H1 (cell line): ENCODE measurements around the gene GRID1. TPM values are rescaled to one million over a fixed set of nuclear protein-coding genes. Genes with fewer than 3 reads are reported as not detected.

Experiments used
- CTCF ChIA-PET: fragments of 300-600 bp; sonication (Branson Sonifier 250); formaldehyde crosslinking; loops from one replicate; lab custom pipeline; 2021; ENCODE audit not compliant: partially characterized antibody; lab: Charles Lee
- POLR2A ChIA-PET: fragments of 300-600 bp; sonication (Branson Sonifier 250); formaldehyde crosslinking; loops from one replicate; lab custom pipeline; 2021; ENCODE audit warnings: inconsistent platforms; ENCODE audit not compliant: partially characterized antibody; lab: Charles Lee
- DNase-seq, 2 experiments: peaks; one replicate each; pipeline versions ENCODE4 v3.0.0 to v3.0.0-alpha.2; 2010 to 2022; ENCODE audit warnings: low spot score in 2 of 2, low read depth in 1 of 2, mixed read lengths in 1 of 2
- FAIRE-seq: peaks from 2 replicates; lab custom pipeline; 2011; peaks lifted over from hg19 to GRCh38; lab: Jason Lieb, UNC
- H2AFZ ChIP-seq: 2 replicates; pipeline ENCODE4 v1.8.1; 2012; ENCODE audit warnings: low read length, inconsistent platforms
- H2AK5ac ChIP-seq: 2 replicates; pipeline ENCODE4 v1.6.1; 2013; ENCODE audit warnings: low read depth, low read length
- H2BK120ac ChIP-seq: replicated peaks from 2 replicates; pipeline ENCODE3; 2013; ENCODE audit warnings: low read depth, low read length, inconsistent platforms
- H2BK12ac ChIP-seq: 2 replicates; pipeline ENCODE4 v1.6.1; 2013; ENCODE audit warnings: low read depth, low read length
- H2BK15ac ChIP-seq: 2 replicates; pipeline ENCODE4 v1.6.1; 2013; ENCODE audit warnings: low read length
- H2BK20ac ChIP-seq: 2 replicates; pipeline ENCODE4 v1.6.1; 2013; ENCODE audit warnings: low read length
- H2BK5ac ChIP-seq: 2 replicates; pipeline ENCODE4 v1.6.1; 2013; ENCODE audit warnings: low read depth, low read length
- H3K14ac ChIP-seq: 2 replicates; pipeline ENCODE4 v1.6.1; 2013; ENCODE audit warnings: inconsistent platforms; ENCODE audit not compliant: insufficient read length
- H3K18ac ChIP-seq: 2 replicates; pipeline ENCODE4 v1.6.1; 2013; ENCODE audit warnings: low read length; ENCODE audit errors: extremely low read depth
- H3K23ac ChIP-seq: 2 replicates; pipeline ENCODE4 v1.6.1; 2013; ENCODE audit warnings: inconsistent platforms; ENCODE audit not compliant: insufficient read length
- H3K23me2 ChIP-seq: 2 replicates; pipeline ENCODE4 v1.6.1; 2013; ENCODE audit warnings: low read depth, low read length
- H3K27ac ChIP-seq: 2 replicates; pipeline ENCODE4 v1.6.1; 2011; ENCODE audit warnings: low read depth, low read length, inconsistent platforms
- H3K27me3 ChIP-seq, 4 experiments: replicated peaks in 1 of 4; 1 replicate in 1 of 4; 2 replicates in 3 of 4; pipeline versions ENCODE4 v1.6.1 to v1.8.1; 2011 to 2013; ENCODE audit warnings: low read length in 3 of 4, mild to moderate bottlenecking in 3 of 4, inconsistent platforms in 2 of 4, mixed read lengths in 2 of 4, moderate library complexity in 1 of 4; ENCODE audit not compliant: control insufficient read depth in 3 of 4, insufficient read depth in 3 of 4; ENCODE audit errors: extremely low read depth in 1 of 4
- H3K36me3 ChIP-seq, 4 experiments: 2 replicates each; pipeline versions ENCODE4 v1.6.1 to v1.8.1; 2011 to 2013; ENCODE audit warnings: mild to moderate bottlenecking in 4 of 4, low read length in 3 of 4, moderate library complexity in 2 of 4, control low read depth in 1 of 4, inconsistent platforms in 1 of 4; ENCODE audit not compliant: insufficient read depth in 4 of 4, control insufficient read depth in 2 of 4
- H3K4ac ChIP-seq: replicated peaks from 2 replicates; pipeline ENCODE3; 2013; ENCODE audit warnings: low read length, low read depth, mixed read lengths, inconsistent platforms; ENCODE audit not compliant: insufficient read length
- H3K4me1 ChIP-seq, 4 experiments: replicated peaks in 1 of 4; 1 replicate in 1 of 4; 2 replicates in 3 of 4; pipeline versions ENCODE4 v1.6.1 to v1.8.1; 2011 to 2013; ENCODE audit warnings: low read length in 3 of 4, inconsistent platforms in 2 of 4, mixed read lengths in 1 of 4; ENCODE audit not compliant: insufficient read depth in 4 of 4, control insufficient read depth in 3 of 4
- H3K4me2 ChIP-seq, 2 experiments: 2 replicates each; pipeline versions ENCODE4 v1.6.1 to v1.8.1; 2011 to 2013; ENCODE audit warnings: low read depth in 2 of 2, low read length in 2 of 2, control low read depth in 1 of 2, inconsistent platforms in 1 of 2, mild to moderate bottlenecking in 1 of 2; ENCODE audit not compliant: insufficient read depth in 1 of 2
- H3K4me3 ChIP-seq, 4 experiments: fragments of 200-600, 300-600 bp in 1 of 4; sonication (generic), shearing (Covaris generic), sonication (Bioruptor Twin) in 1 of 4; 2 replicates each; pipeline versions ENCODE4 v1.5.1 to v1.8.1; 2011 to 2016; ENCODE audit warnings: low read length in 4 of 4, low read depth in 3 of 4, control low read depth in 2 of 4, inconsistent platforms in 2 of 4, mild to moderate bottlenecking in 2 of 4, mixed read lengths in 1 of 4, moderate library complexity in 1 of 4; ENCODE audit not compliant: insufficient read depth in 2 of 4; ENCODE audit errors: extremely low read depth in 1 of 4
- H3K56ac ChIP-seq: replicated peaks from 2 replicates; pipeline ENCODE3; 2013; ENCODE audit warnings: low read depth, mild to moderate bottlenecking, mixed read lengths, low read length, inconsistent platforms; ENCODE audit not compliant: insufficient read length
- H3K79me1 ChIP-seq: 2 replicates; pipeline ENCODE4 v1.6.1; 2013; ENCODE audit warnings: low read depth, low read length, control low read depth
- H3K79me2 ChIP-seq, 2 experiments: 2 replicates each; pipeline versions ENCODE4 v1.6.1 to v1.8.1; 2012 to 2013; ENCODE audit warnings: low read length in 2 of 2, mild to moderate bottlenecking in 2 of 2, inconsistent platforms in 1 of 2; ENCODE audit not compliant: insufficient read depth in 2 of 2, control insufficient read depth in 1 of 2
- H3K9ac ChIP-seq, 4 experiments: replicated peaks in 1 of 4; 1 replicate in 1 of 4; 2 replicates in 3 of 4; pipeline versions ENCODE4 v1.6.1 to v1.8.1; 2011 to 2013; ENCODE audit warnings: low read depth in 3 of 4, low read length in 3 of 4, control low read depth in 2 of 4, mild to moderate bottlenecking in 2 of 4, moderate library complexity in 2 of 4, inconsistent platforms in 1 of 4; ENCODE audit errors: extremely low read depth in 1 of 4
- H3K9me3 ChIP-seq, 2 experiments: 2 replicates each; pipeline versions ENCODE4 v1.6.1 to v1.8.1; 2012 to 2013; ENCODE audit warnings: mild to moderate bottlenecking in 2 of 2, moderate library complexity in 2 of 2, control low read depth in 1 of 2, inconsistent platforms in 1 of 2, low read depth in 1 of 2, low read length in 1 of 2, mixed read lengths in 1 of 2; ENCODE audit not compliant: insufficient read depth in 2 of 2
- H4K20me1 ChIP-seq, 2 experiments: replicated peaks in 1 of 2; 2 replicates each; pipeline versions ENCODE3 to v1.8.1; 2011 to 2013; ENCODE audit warnings: inconsistent platforms in 2 of 2, low read length in 2 of 2, mild to moderate bottlenecking in 1 of 2; ENCODE audit not compliant: insufficient read depth in 2 of 2, control insufficient read depth in 1 of 2
- H4K5ac ChIP-seq: 2 replicates; pipeline ENCODE4 v1.6.1; 2013; ENCODE audit warnings: low read length, low read depth, mixed read lengths, inconsistent platforms; ENCODE audit not compliant: insufficient read length
- H4K8ac ChIP-seq: 2 replicates; pipeline ENCODE4 v1.8.0; 2013; ENCODE audit warnings: mild to moderate bottlenecking, moderate library complexity, low read length, inconsistent platforms; ENCODE audit not compliant: insufficient read depth; ENCODE audit errors: extremely low read depth
- H4K91ac ChIP-seq: replicated peaks from 2 replicates; pipeline ENCODE3; 2013; ENCODE audit warnings: low read length, mixed read lengths, inconsistent platforms; ENCODE audit not compliant: insufficient read length
- EGR1 ChIP-seq: IDR thresholded peaks from 2 replicates; pipeline ENCODE4 v1.6.1; 2011; ENCODE audit warnings: low read depth, low read length, borderline replicate concordance
- HDAC6 ChIP-seq: IDR thresholded peaks from one replicate; pipeline ENCODE4 v1.7.1; 2012; ENCODE audit warnings: low read depth, mild to moderate bottlenecking, inconsistent platforms, low read length, moderate library complexity
- KDM1A ChIP-seq: fragments of 200-600, 300-600 bp; sonication (generic); IDR thresholded peaks from 2 replicates; pipeline ENCODE4 v1.7.1; 2016; ENCODE audit warnings: mild to moderate bottlenecking, low read length, borderline replicate concordance
- MAFK ChIP-seq: IDR thresholded peaks from 2 replicates; pipeline ENCODE4 v1.6.1; 2012; ENCODE audit warnings: low read depth, mild to moderate bottlenecking, improper control_type of control experiment, low read length
- NRF1 ChIP-seq: IDR thresholded peaks from 2 replicates; pipeline ENCODE4 v1.6.1; 2011; ENCODE audit warnings: mild to moderate bottlenecking, low read depth, low read length, improper control_type of control experiment
- RAD21 ChIP-seq, 2 experiments: IDR thresholded peaks in 1 of 2; conservative IDR thresholded peaks in 1 of 2; 2 replicates each; pipeline ENCODE4 v1.6.1; 2011; ENCODE audit warnings: low read depth in 2 of 2, low read length in 2 of 2, improper control_type of control experiment in 1 of 2, inconsistent platforms in 1 of 2, mild to moderate bottlenecking in 1 of 2, moderate library complexity in 1 of 2
- RFX5 ChIP-seq: IDR thresholded peaks from 2 replicates; pipeline ENCODE4 v1.6.1; 2011; ENCODE audit warnings: low read depth, low read length, improper control_type of control experiment, borderline replicate concordance
- RXRA ChIP-seq: IDR thresholded peaks from 2 replicates; pipeline ENCODE4 v1.6.1; 2011; ENCODE audit warnings: low read depth, mild to moderate bottlenecking, low read length, moderate library complexity; ENCODE audit not compliant: insufficient read depth
- SIX5 ChIP-seq: IDR thresholded peaks from 2 replicates; pipeline ENCODE4 v1.6.1; 2011; ENCODE audit warnings: mild to moderate bottlenecking, low read depth, low read length
- SP1 ChIP-seq: IDR thresholded peaks from 2 replicates; pipeline ENCODE4 v1.6.1; 2011; ENCODE audit warnings: low read depth, low read length
- SUZ12 ChIP-seq: fragments of 200-600 bp; sonication (generic); IDR thresholded peaks from 2 replicates; pipeline ENCODE4 v1.6.1; 2012; ENCODE audit warnings: mild to moderate bottlenecking, inconsistent platforms, low read length, moderate library complexity, mixed read lengths
- TCF12 ChIP-seq: IDR thresholded peaks from 2 replicates; pipeline ENCODE4 v1.6.1; 2011; ENCODE audit warnings: low read depth, mild to moderate bottlenecking, low read length
- WGBS, 2 experiments: shearing (Covaris generic) in 1 of 2; methylation state at CpG; one replicate each; pipeline versions ENCODE4 v1.1.6 to v1.1.7; 2013 to 2015; ENCODE audit warnings: low lambda C conversion rate in 2 of 2, mixed read lengths in 2 of 2, inconsistent platforms in 1 of 2, low coverage in 1 of 2, missing lambda C conversion rate in 1 of 2; ENCODE audit not compliant: insufficient replicate concordance in 2 of 2, insufficient coverage in 1 of 2, insufficient read length in 1 of 2; ENCODE audit errors: extremely low coverage in 1 of 2, missing lambda C conversion rate in 1 of 2; 5-methylcytosine and 5-hydroxymethylcytosine counted together
- polyA plus RNA-seq, 7 experiments: library from polyadenylated mRNA; depleted of rRNA in 3 of 7; stranded (reverse) in 5 of 7; unstranded in 2 of 7; fragments of >200 nt in 5 of 7; fragments of 200-250 nt in 2 of 7; gene quantifications; 1 replicate in 5 of 7; 2 replicates in 1 of 7; 4 replicates in 1 of 7; pipeline versions ENCODE4 v1.2.1 to v1.2.3, GENCODE V29; 2011 to 2013; ENCODE audit warnings: missing spikeins in 2 of 7, mixed read lengths in 2 of 7
- total RNA-seq: library from RNA; stranded (reverse); fragmentation: NEBNext Ultra II Directional; extraction: Animal tissue kit (Norgen Biotek cat#: 25700); gene quantifications from 2 replicates; pipeline ENCODE4 v1.2.1, GENCODE V29; 2021

The GRID1 gene
- total and polyA plus RNA-seq, 2 of the 8 experiments (the other 6 are each of a cell fraction or from before 2014, with no cell fraction given): 0.22 to 0.30 TPM

DNA sequence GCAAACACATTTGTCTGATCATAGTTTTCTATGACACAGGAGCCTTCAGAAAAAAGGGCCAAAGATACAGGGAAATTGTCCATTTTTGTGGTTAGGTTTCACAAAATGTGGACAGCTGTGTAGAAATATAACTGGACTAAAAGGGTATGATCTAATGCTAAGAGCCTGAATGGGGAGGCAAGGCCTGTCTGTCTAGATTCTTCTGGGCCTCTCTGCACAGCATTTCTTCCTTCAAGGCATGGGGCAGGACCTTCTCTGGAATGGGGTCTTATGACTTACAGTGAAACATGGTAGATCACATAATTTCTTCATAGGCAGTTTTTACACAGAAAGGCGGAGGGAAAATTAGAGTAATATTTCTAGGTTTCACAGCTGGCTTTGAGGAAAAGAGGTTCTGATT lies 795.7 kb downstream of the GRID1 start:
- Histone ChIP-seq H3K18ac (no peak overlapping the region), H3K14ac (no peak overlapping the region), H3K79me2 (no peaks in the 10 kb centered on the region), H3K36me3 (no peaks in the 10 kb centered on the region), H3K4me2 (no peak overlapping the region), H3K4me3 (no peak overlapping the region), H2AK5ac (no peak overlapping the region), H2BK20ac (no peak overlapping the region), H4K8ac (no peak overlapping the region), H3K9me3 (no peaks in the 10 kb centered on the region), H2BK120ac (no peak overlapping the region), H3K56ac (no peak overlapping the region), H3K23me2 (no peaks in the 10 kb centered on the region), H2AFZ (no peak overlapping the region), H4K20me1 (no peaks in the 10 kb centered on the region), H4K91ac (no peak overlapping the region), H2BK5ac (no peak overlapping the region), H3K23ac (no peak overlapping the region), H4K5ac (no peak overlapping the region), H3K27ac (no peak overlapping the region), H3K9ac (no peak overlapping the region), H3K79me1 (no peaks in the 10 kb centered on the region), H3K4ac (no peak overlapping the region), H2BK15ac (no peak overlapping the region), H3K4me1 (peaks cover 0 to 8% (median 4%) of the 10 kb centered on the region in 4 experiments; a peak in 3 of 7 replicates), H3K27me3 (peaks cover 0 to 1% (median 0%) of the 10 kb centered on the region in 4 experiments; a peak in 1 of 7 replicates), H2BK12ac (no peak overlapping the region)
- ChIA-PET POLR2A (no interaction called here), CTCF (interaction anchor here (0.8 kb wide), 1 partner anchor 8 kb away, joined by 3 read pairs; no protein-coding TSS in a partner anchor)
- FAIRE-seq: no peak
- no peak for TF ChIP-seq MAFK
- no peak for TF ChIP-seq RFX5
- TF ChIP-seq EGR1: no peak
- TF ChIP-seq TCF12: no peak
- no peak for TF ChIP-seq RAD21 (IDR thresholded peaks at IDR 0.05 in 1 of 2, conservative IDR thresholded peaks at IDR 0.05 in 1 of 2; ENCODE audit: low read depth in 2 of 2, low read length in 2 of 2)
- TF ChIP-seq SIX5: no peak
- no peak for TF ChIP-seq KDM1A
- TF ChIP-seq SUZ12: no peak
- no peak for TF ChIP-seq HDAC6
- no peak for TF ChIP-seq RXRA
- no peak for TF ChIP-seq NRF1
- no peak for TF ChIP-seq SP1
- 100% methylated on average over 1 of the region's 1 CpG; no CpG with 5 or more reads in 1 of the 2 experiments for WGBS, 2 experiments
- DNase-seq: no peak
